GM21825 (cell line): Measurements from ENCODE around the gene ITPKC.
"Not testable (repeated sequence)": the region's sequence is repeated elsewhere in the genome, so short reads cannot be mapped to it uniquely, and the experiment has no call there.

Source experiments
- ATAC-seq: cut with Tn5 transposase; IDR thresholded peaks from one replicate; pipeline ENCODE4 v1.9.1; 2021; ENCODE audit warnings: mild to moderate bottlenecking, moderate library complexity; ENCODE audit not compliant: unreplicated experiment

ITPKC gene

DNA sequence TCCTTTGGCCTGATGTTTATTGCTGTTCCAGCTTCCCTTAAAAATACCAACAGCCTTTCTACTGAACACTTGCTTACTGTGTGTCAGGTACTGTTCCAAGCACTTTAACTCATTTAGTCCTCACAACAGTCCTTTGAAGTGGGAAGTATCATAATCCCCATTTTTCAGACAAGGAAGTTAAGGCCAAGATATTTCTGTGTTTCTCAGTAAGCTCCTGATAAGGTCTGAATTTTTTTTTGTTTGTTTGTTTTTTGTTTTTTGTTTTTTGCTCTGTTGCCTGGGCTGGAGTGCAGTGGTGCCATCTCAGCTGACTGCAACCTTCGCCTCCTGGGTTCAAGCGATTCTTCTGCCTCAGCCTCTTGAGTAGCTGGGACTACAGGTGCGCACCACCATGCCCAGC is 41.6 kb downstream of the ITPKC start:
- ATAC-seq: no peak

DNA sequence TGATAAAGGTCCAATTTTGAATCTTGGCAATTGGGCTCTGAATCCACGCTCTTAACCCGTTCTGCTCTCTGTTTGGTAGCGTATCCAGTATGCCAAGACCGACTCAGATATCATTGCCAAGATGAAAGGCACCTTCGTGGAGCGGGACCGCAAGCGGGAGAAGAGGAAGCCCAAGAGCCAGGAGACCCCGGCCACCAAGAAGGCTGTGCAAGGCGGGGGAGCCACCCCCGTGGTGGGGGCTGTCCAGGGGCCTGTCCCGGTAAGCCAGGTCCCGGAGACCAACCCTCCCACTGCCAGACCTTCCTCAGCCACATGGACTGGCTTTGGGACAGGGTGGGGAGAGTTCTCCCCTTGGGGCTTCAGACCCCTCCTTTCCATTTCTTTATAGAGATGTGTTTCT is 42.4 kb downstream of the ITPKC start:
- no peak for ATAC-seq

DNA sequence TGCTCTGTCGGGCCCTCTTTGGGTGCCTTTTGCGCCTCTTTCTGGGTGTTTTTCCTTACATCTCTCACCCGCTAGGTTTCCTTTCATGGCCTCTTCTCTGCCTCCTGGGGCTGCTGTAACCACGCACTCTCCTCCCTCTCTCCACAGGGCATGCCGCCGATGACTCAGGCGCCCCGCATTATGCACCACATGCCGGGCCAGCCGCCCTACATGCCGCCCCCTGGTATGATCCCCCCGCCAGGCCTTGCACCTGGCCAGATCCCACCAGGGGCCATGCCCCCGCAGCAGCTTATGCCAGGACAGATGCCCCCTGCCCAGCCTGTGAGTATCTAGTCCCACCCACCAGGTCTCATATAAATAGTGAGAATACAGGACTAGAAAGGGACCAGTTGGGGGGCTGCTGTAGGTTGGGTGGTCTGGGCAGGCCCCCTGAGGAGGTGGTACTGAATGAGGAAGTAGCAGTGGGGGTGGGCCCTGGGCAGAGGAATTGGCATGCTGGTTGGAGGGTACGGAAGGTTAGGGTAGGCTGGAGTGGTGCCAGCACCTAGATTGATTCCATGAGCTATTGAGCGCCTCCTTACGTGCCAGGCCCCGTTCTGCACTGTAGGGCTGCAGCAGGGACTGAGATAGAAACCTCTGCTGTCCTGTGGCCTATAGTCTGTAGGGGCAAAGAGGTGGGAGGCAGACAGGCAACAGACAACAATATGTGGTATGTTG is 46.0 kb downstream of the ITPKC start:
- no peak for ATAC-seq

DNA sequence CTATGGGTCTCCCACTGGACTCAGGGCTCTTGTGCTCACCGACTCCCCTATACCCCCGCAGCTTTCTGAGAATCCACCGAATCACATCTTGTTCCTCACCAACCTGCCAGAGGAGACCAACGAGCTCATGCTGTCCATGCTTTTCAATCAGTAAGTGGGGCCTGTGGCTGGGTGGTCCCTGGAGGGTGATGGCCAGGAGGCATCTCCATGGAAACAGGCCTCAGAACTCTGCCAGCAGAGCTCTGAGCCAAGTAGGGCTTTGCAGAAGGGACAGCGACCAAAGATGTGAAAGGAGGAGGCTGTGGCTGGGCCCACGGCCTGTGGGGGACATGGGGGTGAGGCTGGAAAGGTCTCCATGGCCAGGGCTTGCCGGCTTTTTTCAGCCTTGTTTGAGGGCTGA is 46.6 kb downstream of the ITPKC start:
- ATAC-seq: no peak

DNA sequence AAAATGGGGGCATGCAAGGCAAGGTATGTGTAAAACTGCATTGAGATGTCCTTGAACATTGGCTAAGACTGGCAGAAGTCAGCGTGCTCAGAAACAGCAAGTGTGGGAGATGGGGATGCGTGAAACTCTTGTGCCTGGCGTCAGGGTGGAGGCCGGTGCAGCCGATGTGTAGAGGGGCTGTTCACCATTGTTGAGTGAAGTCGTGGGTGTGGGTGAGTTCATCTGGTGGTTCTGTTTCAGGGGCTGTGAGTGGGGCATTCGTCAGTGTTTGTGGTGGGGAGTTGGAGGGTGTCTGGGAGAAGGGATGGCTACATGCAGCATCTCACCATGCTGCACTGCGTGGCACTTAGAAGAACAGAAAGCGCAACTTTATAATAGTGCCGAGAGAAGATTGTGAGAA is 47.1 kb downstream of the ITPKC start:
- ATAC-seq: no peak

DNA sequence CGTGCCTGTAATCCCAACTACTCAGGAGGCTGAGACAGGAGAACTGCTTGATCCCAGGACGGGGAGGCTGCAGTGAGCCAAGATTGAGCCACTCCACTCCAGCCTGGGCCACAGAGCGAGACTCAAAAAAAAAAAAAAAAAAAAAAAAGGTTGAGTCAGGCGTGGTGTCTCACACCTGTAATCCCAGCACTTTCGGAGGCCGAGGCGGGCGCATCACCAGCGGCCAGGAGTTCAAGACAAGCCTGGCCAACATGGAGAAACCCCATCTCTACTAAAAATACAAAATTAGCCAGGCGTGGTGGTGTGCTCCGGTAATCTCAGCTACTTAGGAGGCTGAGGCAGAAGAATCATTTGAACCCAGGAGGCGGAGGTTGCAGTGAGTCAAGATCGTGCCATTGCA is 49.5 kb downstream of the ITPKC start:
- not testable (repeated sequence) for ATAC-seq

DNA sequence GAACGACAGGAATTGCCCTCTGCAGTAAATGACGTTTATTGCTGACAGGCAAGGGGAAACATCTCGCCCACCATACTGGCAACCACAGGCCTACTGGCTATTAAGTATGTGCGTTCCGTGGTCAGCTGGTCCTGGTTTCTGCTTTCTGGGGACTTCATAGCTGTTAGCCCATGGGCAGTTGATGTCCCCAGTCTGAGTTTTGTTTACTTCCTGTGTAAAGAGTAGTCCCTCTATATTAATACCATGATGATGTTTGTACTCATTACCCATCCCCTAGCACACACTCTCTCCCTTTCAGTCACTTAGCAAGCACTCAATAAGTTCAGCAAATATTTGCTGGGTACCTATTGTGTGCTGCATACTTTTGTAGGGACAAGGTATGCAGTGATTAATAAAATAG is 52.0 kb downstream of the ITPKC start:
- ATAC-seq: no peak

DNA sequence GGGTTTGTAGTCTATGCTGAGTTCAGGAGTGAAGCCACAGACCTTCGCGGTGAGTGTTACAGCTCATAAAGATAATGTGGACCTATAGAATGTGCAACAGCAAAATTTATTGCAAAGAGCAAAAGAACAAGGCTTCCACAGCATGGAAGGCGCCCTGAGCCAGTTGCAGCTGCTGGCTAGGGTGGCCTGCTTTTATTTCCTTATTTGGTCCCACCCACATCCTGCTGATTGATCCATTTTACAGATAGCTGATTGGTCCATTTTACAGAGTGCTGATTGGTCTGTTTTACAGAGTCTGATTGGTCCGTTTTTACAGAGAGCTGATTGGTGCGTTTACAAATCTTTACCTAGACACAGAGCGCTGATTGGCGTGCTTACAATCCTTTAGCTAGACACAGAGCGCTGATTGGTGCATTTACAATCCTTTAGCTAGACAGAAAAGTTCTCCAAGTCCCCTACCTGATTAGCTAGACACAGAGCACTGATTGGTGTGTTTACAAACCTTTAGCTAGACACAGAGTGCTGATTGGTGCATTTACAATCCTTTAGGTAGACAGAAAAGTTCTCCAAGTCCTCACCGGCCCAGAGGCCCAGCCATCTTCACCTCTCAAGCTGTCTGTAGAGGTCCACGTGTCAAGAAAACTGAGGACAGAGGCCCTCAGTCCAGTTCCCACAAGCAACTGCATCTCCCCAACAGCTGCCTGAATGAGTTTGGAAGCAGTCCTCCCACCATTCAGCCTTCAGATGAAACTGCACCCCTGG is 54.4 kb downstream of the ITPKC start:
- not testable (repeated sequence) for ATAC-seq

DNA sequence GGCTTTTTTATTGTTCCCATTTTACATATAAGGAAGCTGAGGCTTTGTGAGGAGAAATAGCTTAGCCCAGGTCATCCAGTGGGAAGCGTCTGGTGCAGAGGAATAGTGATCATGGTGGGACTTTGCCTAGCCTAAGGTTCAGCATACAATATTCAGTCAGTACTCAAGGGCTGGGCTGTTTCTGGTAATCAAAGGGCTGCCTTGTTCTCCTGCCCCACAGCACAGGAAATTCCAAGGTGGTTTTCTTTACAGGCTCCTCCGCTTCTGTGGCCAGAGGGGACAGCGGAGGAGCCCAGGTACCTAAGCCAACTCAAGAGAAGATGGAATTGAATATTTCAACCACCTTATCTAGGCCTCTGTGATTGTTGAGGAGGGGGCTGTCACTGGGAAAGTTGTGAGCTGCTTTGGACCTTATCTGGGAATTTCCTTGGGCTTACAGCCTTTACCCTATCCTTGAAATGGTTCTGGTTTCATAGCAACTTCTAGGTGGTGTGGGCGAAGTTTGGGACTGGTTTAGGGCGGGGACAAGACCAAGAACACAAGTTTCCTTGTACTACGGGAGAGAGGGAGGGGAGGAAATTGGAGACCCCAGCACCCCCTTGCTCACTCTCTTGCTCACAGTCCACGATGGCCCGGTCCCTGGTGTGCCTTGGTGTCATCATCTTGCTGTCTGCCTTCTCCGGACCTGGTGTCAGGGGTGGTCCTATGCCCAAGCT is 58.2 kb downstream of the ITPKC start, which contains the start of gene MIA:
Gene MIA (plus strand): TSS at position 606 of the 716 bp plus-strand sequence. CDS start 22 bp downstream, at position 628.
- no peak for ATAC-seq

DNA sequence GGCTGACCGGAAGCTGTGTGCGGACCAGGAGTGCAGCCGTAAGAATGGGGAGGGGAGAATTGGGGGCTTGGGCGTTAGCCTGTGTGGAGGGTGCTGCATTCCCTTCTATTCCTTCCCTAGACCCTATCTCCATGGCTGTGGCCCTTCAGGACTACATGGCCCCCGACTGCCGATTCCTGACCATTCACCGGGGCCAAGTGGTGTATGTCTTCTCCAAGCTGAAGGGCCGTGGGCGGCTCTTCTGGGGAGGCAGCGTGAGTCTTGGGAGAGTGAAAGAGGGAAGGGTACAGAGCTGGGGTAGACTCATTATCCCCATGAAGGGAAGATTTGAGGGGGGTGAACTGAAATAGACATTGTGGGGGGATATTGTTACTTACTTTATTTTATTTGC is 58.7 kb downstream of the ITPKC start:
- no peak for ATAC-seq

DNA sequence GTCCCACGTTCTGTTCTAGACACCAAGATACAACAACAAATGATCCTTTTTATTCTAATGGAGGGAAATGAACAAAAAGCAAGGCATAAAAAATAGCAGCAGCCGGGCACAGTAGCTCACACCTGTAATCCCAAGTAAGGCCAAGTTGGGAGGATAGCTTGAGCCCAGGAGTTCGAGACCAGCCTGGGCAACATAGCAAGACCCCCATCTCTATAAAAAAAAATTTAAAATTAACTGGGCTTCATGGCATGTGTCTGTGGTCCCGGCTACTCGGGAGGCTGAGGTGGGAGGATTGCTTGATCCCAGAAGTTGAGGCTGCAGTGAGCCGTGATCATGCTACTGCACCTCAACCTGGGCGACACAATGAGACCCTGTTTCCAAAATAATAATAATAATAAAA is 59.5 kb downstream of the ITPKC start:
- no peak for ATAC-seq

DNA sequence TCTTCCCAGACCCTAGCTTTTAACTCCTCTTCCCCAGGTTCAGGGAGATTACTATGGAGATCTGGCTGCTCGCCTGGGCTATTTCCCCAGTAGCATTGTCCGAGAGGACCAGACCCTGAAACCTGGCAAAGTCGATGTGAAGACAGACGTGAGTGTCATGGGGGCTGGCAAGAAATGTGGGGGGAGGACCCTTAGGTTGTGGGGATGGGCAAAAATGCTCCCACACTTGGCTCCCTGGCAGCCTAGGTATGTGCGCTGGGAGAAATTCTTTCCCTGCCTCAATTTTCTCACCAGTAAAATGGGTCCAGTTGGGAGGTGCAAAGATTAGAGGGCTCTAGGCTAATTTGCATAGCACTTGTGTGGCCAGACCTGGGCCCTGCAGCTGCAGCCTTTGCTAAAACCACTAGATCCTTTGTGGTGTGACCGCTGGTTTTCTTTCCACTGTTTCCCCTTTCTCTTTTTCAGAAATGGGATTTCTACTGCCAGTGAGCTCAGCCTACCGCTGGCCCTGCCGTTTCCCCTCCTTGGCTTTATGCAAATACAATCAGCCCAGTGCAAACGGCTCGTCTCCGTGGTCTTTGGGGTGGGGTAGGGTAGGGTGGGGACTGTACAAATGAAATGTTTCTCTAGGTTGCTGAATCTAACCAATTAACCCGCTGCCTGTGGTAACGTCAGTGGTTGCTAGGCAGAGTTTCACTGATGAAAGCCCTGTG is 60.2 kb downstream of the ITPKC start:
- peak; percentile 56 for ATAC-seq

DNA sequence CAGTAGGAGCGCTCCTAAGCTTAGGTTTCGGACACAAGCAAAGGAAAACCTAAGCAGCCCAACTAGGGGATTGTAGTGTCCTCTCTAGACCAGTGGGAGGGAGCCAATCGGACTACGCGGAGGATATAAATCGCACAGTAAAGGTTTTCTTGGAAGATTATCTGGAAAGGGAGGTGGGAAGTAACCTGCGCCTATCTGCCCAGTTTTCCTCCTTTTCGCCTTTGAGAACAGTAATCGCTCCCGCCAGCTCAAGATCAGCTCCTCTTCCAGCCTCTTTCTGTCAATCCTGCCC is 60.7 kb downstream of the ITPKC start:
- no peak for ATAC-seq

DNA sequence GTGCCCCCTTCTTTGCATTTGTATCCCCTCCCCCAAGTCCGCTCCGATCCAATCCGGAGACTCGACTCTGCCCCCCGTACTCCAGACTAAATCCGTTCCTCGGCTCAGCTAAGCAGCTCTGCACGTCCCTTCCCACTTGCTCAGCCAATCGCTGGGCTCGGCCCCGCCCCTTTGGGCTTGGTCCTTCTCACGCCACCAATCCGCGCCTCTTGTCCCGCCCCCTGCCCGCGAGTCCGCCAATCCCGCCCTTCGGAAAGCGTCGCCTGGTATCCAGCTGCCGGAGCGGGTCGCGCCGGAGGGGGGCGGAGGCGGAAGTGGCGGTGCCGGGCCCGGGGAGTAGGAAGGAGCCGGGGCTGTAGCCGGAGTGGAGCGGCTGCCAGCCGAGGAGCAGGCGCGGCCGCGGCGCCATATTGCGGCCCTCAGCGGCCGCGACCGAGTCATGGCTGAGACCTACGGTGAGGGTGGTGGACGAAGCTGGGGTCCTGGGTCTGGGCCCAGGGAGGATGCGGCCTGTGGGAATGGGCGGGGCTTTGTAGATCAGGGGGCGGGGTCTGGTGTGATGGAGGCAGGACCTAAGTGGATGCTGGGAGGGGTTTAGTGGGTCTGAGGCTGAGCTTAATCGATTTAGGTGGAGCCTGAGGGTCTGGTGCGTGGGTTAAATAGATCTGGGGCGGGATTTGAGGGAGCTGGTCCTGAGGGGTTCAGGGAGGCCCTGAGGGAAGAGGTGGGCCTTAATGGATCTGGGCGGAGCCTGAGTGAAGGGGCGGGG is 61.2 kb downstream of the ITPKC start, which contains the start of gene RAB4B:
Gene RAB4B (plus strand): TSS at position 311 of the 769 bp plus-strand sequence. CDS start 129 bp downstream, at position 440.
- ATAC-seq: peak; percentile 55

DNA sequence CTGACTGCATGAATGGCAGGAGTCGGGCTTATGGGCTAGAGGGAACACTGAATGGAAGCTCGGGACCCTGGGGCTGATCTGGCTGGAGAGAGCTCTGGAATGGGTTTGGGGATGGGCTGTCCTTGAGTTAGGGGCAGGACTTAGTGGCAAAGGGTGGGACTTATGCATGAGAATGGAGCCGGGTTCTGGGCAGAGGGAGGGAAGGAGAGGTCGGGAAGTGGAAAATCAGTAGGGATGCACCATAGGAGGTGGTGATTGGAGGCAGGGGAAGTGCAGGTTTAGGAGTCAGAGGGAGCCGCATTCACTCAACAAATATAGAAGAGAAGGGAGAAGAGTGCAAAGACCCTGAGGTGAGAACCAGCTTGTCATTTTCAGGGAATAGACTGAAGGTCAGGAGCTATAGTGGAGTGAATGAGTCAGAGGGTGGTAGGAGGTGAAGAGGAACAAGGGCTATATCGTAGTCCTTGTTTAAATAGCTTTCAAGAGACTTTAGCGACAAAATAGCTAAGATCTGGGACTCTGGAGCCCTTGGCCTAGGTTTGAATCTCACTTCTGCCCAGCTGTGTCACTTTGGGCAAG is 61.9 kb downstream of the ITPKC start:
- ATAC-seq: no peak

DNA sequence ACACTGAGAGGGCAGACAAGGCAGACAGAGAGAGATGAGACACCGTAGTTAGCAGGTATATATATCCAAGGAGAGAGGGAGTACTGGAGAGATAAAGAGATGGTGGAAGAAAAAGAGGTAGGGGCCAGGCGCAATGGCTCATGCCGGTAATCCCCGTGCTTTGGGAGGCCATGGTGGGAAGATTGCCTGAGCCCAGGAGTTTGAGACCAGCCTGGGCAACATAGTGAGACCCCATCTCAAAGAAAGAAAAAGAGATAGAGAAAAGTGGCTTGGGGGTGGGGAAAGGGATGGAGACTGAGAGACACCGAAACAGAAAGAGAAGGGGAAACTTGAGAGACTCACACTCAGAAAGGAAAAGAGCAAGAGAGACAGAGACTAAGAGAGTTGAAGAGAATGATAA is 63.7 kb downstream of the ITPKC start:
- no peak for ATAC-seq

DNA sequence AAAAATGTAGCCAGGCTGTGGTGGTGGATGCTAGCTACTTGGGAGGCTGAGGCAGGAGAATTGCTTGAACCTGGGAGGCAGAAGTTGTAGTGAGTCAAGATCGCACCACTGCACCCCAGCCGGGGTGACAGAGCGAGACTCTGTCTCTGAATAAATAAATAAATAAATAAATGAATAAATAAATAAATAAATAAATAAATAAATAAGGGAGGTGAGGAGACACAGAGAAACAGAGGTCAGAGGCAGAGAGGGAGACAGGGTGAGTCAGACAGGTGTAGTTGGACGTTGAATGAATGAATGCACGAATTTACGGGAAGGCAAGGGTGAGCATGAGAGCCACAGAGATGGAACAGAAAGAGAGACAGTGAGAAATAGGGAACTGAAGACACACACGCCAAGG is 64.2 kb downstream of the ITPKC start:
- ATAC-seq: no peak

DNA sequence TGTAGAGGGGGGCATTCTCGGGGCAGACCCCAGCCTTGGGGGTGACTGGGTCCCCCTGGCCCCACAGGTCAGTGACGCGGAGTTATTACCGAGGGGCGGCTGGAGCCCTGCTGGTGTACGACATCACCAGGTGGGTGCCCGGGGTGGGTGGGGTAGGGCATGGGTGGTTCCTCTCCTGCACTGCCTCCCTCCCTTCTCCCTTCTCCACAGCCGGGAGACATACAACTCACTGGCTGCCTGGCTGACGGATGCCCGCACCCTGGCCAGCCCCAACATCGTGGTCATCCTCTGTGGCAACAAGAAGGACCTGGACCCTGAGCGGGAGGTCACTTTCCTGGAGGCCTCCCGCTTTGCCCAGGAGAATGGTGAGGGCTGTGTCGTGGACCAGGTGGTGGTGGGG is 66.8 kb downstream of the ITPKC start:
- ATAC-seq: no peak

DNA sequence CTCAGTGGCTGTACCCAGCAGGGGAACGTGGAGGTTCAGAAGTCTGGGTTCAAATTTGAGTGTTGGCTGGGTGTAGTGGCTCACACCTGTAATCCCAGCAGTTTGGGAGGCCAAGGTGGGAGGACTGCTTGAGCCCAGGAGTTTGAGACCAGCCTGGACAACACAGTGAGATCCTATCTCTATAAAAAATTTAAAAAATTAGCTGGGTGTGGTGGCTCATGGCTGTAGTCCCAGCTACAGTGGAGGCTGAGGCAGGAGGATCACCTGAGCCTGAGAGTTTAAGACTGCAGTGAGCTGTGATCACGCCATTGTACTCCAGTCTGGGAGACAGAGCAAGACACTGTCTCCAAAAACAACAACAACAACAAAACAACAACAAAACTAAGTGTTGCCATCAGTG is 67.2 kb downstream of the ITPKC start:
- ATAC-seq: not testable (repeated sequence)

DNA sequence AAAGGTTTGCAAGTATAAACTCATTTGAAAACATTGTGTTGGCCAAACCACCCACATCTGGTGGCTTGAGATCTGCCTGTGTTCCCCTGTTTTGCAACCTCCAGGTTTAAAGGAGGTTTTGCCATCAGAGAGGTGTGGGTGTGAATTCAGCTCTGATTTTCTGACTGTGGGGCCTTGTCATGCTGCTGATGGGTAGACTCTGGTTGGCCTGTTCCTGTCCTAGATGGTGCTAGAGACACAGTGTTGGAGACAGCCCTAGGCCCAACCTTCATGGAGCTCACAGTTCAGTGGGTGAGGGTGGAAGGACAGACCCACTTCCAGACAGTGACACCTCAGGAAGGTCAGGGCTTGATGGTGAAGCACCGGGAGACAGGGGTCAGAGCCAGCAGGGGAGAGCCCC is 68.6 kb downstream of the ITPKC start:
- no peak for ATAC-seq
